Middle frontal gyrus (tissue), 1 donor: ENCODE data around the gene ATG14.
"Not testable (repeated sequence)": the region's sequence is repeated elsewhere in the genome, so short reads cannot be mapped to it uniquely, and the experiment has no call there.

ENCODE experiments used
- DNase-seq: peaks from one replicate; pipeline ENCODE4 v3.0.0-alpha.2; 2015; ENCODE audit warnings: low spot score; ENCODE audit errors: extremely low spot score

Gene ATG14

DNA sequence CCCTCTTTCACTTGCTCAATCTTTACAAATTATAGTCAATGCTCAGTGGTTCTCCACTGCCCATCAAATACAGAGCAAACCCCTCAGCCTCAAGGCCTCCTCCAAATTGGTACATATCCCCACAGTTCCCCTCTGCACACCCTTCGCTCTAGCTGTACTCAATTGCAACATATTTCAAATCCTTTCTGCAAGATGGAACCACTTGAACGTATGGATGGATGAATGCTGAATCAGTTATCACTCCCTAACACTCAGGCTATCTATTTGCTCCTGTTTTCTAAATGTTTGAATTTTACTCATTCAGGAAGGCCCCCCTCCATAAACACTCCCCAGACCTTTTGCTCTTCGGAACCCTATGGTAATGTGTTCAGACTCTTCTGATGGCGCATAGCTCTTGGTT lies 24.5 kb downstream of the ATG14 start:
- no peak for DNase-seq

DNA sequence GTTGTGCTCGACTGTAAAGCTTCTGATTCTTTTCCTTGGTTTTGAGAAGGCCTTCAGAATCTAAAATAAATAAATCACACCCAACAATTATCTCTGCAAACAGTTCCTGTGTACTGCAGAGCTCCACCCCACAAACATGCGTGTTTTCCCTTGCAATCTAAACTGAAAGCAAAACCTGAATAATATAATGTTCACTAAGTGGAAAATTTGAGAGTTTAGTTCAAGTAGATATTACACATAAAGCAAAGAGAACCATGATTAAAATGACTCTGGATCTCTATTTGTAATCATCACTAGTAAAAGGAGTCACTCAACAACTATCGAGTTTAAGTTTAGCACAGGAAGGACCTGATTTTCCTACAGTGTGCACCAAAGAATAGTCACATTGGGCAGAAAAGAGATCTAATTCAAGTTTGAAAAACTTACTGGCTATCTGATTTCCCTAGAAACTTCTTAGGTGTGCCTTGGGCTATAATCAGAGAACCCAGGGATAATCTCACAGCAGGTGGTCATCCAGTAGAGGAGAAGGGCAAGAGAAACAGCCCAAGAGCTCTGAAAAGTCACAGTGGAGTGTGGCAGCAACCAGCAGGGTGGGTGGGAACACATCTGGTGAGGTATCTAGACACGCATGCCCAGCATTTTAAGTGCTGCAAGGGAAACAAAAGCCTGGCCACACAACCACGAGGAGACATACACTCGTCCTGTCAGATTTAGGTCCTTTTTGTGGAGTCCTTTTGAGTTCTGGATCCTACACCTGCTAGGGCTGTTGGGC lies 25.4 kb downstream of the ATG14 start:
- no peak for DNase-seq

DNA sequence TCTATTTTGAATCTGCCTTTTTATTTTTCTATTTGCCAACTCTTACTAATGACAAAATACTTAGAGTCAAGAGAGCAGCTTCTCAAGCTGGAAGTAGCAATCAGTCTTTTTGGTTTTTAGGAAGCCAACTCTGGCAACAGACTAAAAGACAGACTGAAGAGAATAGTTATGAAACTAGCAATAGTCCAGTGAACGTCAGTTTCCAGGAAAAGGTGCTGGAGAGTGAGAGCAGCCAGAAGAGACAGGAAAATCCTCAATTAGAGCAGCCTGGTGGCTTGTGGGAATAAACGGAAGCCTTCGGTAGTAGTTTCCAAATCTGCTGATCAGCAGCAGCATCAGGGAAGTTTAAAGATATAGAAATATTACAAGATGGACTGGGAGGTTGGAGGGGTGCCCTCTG lies 27.1 kb downstream of the ATG14 start:
- DNase-seq = no peak

DNA sequence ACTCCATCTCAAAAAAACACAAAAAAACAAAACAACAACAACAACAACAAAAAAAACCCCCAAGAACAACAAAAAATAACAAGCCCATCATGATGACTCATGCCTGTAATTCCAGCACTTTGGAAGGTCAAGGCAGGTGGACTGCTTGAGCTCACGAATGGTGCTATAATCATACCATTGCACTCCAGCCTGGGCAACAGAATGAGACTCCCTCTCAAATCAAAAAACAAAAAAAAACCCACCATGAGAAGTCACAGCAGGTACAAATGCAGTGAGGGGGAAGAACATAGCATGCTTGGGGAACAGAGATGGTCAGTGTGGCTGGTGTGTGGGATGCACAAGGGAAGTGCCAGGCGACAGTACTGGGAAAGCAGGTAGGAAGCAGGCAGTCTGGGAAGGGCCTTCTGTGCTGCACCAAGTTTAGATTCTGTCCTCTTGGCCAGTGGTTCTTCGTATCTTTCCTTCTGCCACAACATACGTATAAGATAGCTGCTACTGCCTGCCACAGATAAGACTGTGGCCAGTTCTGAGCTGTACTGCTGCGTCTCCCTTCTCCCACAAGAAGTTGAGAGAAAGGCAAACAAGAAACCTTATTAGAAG lies 28.0 kb downstream of the ATG14 start:
- DNase-seq = no peak

DNA sequence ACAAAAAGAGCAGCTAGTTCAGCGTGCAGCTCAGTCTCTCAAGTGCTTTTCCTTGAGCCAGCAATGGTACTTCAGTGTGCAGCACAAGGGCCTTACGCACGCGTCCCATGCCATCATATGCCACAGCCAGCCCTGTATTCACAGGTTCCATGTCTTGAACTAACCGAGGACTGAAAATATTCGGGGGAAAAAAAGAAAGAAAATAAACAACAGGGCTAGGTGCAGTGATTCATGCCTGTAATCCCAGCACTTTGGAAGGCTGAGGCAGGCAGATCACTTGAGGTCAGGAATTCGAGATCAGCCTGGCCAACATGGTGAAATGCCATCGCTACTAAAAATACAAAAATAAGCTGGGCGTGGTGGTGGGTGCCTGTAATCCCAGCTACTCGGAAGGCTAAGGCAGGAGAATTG lies 28.6 kb downstream of the ATG14 start:
- not testable (repeated sequence) for DNase-seq

DNA sequence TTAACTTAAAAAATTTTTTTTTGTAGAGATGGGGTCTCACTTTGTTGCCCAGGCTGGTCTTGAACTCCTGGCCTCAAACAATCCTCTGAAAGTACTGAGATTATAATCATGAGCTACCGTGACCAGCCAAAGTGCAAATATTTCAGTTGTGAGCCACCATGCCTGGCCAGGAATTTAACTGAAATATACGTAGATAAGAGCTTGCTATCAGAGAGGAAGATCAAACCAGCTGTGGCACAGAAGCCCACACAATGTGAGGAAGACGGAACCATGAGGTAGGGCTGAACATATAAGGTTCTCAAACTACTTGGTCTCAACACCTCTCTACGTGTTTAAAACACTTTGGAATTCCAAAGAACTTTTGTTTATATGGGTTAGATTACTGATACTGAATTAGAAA lies 29.1 kb downstream of the ATG14 start:
- no peak for DNase-seq

DNA sequence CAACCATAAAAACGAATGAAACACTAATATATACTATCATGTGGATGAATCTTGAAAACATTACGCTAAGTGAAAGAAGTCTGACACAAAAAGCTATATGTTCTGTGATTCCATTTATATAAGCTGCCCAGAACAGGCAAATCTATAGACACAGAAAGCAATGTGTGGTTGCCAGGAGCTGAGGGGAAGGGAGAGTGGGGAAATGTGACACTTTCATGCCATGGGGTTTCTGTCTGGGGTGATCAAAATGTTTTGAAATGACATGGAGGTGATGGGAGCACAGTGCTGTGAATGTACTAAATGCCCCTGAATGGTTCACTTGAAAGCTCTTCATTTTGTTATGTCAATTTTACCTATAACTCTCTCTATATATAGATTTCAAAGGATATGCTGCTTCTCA lies 30.1 kb downstream of the ATG14 start:
- DNase-seq = no peak

DNA sequence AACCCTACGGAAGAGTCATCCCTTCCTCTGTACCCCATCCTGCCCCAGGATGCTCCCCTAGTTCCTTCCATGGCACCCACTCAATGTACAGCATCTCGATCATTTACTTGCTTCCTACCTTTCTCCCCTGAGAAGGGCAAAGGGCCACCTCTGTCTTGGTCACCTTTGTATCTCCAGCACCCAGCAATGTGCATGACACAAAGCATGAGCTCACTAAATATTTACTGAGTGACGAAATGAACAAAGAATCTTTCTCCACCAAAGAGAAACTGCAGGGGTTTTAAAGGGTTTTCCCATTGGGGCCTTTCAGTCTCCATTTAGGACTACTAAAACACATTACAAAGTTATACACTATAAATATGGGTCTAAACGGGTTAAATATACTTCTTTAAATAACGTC lies 30.6 kb downstream of the ATG14 start:
- DNase-seq = no peak

DNA sequence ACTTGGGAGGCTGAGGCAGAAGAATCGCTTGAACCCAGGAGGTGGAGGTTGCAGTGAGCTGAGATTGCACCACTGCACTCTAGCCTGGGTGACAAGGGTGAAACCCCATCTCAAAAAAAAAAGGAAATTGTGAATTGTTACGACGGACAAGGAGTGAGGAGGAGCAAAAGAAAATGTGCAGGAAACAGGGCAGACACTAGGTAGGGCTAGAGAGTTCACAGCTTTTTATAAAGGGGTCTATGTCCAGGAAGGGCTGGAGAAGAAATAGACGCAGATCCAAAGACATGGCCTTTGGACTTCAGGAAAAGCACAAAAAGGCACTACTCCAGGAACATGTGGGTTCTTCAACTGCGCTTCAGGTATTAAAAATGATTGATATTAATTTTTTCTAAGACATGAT lies 34.4 kb downstream of the ATG14 start:
- DNase-seq = no peak

DNA sequence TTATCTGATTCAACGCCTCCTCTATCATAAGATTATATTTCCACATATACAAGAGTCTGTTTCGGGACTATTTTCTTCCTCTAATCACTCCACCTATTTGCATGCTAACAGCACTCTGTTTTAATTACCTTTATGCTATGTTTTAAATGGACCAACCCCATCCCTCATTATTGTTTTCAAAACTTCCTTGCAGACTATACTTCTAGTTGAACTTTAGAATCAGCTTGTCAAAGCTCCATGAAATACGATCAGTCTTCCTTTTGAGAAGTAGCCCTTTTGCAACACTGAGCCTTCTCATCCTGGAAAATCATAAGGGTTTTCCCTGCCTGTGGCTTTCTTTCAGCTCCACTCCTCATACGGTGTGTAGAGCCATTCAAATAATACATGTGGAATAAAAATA lies 36.9 kb downstream of the ATG14 start:
- DNase-seq = no peak

DNA sequence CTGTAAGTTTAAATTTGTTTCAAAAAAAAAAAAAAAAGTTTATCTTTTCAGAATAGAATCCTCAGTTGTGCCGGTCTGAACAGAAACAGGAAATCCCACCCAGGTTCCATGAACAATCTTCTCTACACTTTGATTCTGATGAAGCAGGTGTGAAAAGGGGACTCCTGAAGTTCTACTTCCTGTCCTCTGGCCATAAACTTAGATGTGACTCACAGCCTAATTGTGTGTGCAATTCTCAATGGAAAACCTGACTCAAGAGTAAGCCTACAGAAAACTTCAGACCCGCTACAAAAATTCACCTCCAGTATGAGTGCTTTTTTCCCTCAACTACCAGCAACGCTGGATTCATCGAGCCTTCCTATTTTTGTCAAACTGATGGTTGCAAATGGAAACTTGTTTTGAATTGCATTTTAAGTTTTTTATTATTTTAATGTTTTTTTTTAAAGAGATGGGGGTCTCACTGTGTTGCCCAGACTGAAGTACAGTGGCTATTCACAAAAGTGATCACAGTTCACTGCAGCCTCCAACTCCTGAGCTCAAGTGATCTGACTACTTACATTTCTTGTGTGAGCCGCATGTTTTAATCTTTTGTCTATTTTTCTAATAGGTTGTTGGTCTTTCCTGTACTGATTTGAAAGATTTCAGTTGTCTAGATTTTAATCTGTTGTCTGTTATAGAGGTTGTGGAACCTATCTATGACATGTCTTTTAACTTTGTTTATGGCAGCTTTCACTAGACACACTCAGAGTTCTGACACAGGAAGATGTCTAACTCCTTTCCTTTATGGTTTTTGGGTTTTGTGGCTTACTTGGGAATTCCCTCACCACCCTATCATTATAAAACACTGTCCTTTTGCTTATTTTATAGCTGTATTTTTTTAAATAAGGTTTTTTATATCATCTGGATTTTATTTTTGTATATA lies 37.6 kb downstream of the ATG14 start:
- DNase-seq = no peak

DNA sequence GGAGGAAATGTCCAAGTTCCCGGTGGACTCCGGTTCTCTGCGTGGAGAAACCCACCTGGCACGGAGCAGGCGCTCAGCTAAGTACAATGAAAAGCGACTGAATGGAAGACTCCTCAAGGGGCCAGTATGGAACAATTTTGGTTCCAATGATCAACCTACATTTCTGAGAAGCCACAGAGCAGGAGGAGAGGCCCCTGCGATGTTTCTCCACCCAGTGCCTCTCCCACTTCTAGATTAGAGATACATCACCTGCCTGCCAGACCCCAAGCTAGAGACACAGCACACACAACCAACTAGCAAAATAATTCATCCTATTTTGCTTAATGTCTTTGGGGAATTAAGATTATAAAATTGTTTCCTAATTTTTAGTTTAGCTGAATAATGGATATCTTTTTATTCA lies 38.8 kb downstream of the ATG14 start:
- no peak for DNase-seq

DNA sequence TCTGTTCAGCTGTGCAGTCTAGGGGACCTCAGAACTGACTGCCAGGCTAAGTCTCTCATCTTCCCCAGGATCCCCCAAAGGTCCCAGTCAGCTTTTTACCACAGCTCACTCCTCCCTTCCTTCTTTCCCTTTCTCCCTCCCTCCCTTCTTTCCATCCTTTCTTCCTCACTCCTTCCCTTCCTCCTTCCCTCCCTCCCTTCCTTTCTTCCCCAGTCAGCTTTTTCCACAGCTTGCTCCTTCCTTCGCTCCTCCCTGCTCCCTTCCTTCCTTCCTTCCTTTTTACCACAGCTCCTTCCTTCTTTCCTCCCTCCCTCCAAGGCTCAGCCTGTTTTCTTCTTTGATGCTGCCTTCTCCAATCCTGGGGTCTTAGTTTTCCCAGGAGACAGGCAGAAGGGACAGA lies 39.2 kb downstream of the ATG14 start:
- no peak for DNase-seq

DNA sequence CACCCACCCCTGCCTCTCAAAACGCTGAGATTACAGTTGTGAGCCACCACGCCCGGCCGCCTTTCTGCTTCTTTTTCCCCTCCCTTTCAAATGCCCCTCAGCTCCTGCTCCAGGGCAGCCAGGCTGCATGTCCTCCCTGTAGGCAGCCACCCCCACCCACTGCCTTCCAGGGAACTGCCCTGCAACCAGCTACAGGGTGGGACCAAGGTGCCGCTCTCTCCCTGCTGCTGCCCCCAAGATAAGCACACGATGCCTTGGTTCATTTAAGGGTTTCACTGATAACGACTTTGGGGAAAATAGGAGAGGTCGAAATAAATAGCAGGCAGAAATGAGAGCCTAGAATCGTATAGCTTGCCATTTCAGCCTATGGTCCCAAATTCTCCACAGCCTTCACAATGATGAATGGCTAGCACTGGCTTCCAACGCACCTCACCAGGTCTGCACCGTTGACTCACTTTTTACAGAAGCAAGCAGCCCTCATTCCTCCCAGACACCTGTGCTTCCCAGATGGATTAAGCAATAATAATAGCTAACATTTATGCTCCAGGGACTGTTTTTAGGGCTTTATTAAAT lies 40.7 kb downstream of the ATG14 start:
- no peak for DNase-seq

DNA sequence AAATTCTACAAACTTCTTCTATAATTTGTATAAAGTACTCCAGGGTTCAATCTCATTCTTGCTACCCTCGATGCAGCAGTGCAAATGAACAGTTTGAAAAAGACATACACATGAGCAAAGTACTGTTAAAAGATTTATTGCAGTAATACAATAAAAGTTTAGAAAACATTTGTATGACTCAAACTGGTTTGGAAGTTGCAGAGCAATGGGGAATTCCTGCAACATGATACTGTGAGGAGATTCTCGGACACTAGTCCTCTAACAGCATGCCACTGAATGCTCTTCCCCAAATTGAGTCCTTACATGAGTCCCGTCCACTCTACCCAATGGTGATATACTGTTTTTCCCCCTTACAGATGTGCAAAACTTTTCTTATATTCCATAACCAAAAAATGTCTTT lies 45.4 kb downstream of the ATG14 start:
- no peak for DNase-seq

DNA sequence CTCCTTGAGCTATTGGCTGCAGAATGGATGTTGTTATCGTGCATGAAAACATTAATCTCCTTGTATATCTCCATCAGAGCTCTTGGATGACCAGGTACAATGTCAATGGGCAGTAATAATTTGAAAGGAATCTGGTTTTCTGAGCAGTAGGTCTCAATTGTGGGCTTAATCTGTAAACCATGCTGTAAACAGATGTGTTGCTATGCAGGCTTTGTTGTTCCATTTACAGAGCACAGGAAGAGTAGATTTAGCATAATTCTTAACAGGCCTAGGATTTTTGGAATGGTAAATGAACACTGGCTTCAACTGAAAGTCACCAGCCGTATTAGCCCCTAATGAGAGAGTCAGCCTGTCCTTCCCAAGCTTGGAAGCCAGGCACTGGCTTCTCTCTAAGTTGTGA lies 50.4 kb downstream of the ATG14 start:
- DNase-seq = no peak

DNA sequence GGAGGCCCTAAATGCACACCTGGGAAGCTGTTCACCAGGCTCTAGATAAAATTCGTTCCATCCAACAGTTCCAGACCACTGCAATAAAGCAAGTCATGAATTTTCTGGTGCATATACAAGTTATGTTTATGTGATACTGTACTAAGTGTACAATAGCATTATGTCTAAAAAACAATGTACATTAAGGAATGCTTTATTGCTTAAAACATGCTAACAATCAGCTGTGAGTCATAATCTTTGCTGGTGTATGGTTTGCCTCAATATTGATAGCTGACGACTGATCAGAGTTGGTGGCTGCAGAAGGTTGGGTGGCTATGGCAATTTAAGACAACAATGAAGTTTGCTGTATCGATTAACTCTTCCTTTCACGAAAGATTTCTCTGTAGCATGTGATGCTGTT lies 52.3 kb downstream of the ATG14 start:
- DNase-seq = no peak

DNA sequence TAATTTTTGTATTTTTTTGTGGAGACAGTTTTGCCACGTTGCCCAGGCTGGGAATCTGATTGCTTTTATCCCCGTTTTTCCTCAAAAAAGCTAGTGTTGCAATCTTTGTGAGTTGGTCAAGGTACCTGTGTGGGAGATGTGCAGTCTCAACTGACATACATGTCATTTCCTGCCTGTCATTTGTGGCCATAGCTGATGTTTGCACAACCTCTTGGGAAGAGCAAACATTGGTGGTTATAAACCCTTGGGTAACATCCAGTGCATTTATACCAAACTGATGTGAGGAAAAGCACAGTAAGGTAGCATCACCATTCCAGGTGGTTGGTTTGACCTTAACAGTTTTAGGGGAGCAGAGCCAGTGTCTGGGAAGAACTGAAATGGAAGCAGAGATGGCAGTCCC lies 54.7 kb downstream of the ATG14 start:
- DNase-seq = no peak

DNA sequence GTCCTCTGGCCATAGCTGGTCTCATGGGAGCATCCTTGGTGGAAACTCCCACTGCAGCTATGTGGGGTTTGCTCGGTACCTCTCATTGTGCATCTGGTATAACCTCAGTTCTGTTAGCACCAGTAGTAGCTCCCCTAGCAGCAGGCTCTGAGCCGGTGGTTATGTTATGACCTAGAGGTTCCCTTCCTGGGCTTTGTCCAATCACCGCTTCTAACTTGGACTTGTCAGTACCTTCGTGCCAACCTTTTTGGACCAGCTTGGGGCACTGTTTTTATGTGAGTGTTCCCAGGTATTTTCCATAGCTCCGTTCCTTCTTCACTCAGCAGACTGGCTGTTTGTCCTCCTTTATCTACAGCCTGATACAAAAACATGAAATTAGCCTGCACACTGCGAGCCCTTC lies 55.7 kb downstream of the ATG14 start:
- DNase-seq = no peak

DNA sequence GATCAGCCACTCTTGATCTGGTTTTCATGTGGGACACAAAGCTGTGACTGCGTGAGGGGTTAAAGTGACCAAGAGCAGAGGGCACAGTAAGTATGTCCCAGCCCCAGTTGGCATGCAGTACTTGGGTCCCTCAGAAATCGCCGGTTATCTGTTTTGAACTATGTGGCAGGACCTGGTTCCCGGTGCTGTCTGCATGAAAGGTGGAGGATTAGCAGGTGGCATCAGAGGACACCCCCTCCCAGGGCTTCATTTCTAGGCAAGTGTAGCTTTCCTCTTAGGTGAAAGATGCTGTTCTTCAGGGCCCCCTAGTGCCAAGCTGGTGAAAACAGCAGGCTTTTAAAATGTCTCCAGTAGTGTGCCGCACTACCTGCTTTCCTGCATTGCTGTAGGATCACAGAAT lies 57.1 kb downstream of the ATG14 start:
- peak; percentile 57 for DNase-seq

DNA sequence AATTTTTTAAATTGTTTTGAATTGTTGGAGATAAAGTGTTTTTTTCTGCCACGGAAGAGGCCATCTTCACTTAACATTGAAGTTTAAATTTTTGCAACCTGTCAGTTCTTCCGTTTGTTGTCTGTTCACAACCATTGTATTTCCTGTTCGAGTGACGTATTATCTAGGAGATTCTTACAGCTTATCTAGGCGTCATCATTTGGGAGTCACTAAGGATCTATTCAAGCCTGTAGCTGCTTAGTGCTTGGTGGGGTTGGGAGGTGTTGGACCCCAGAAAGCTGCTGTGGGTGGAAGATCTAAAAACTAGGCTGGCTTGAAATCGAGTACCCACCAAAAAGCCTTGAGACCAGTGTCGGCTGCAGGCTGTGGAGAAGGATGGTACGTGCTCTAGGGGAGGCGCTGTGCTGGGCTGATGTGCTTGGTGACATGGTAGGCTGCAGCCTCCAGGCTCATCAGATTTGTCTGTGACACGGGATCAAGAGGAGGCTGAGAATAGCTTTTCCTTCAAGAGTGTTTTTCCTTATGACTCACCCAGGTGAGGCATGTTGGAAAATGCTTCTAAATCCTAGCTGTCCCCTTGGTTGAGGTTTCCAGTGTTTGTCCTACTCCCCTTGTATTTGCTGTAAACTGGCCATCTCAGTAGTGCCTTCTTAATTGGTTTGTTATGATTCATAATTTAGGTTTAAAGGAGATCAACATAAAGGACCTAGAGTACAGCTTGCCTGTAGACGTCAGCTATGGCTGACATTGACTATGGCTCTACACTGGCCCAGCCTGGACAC lies 57.8 kb downstream of the ATG14 start:
- no peak for DNase-seq
